Myocyte (in vitro differentiated cells): ENCODE measurements around the gene XRN2. TPM values are rescaled to one million over a fixed set of nuclear protein-coding genes. Genes with fewer than 3 reads are reported as not detected.
A peak's percentile ranks its signal among the peaks of the same experiment; 100 is the strongest.
"Not testable (repeated sequence)": the region's sequence is repeated elsewhere in the genome, so short reads cannot be mapped to it uniquely, and the experiment has no call there.

Experiments
- DNase-seq: peaks from one replicate; pipeline ENCODE4 v3.0.0-alpha.2; 2012; ENCODE audit warnings: low read depth
- total RNA-seq: library from RNA; depleted of rRNA; stranded (reverse); fragments of >200 nt; gene quantifications from 2 replicates; pipeline ENCODE4 v1.2.3, GENCODE V29; 2014

XRN2 gene
- total RNA-seq, 1 donor from 2014 or later = 91.1 TPM

GRCh38 chr20:21344961-21345360 is 41.8 kb downstream of the XRN2 start:
- DNase-seq = no peak

DNA sequence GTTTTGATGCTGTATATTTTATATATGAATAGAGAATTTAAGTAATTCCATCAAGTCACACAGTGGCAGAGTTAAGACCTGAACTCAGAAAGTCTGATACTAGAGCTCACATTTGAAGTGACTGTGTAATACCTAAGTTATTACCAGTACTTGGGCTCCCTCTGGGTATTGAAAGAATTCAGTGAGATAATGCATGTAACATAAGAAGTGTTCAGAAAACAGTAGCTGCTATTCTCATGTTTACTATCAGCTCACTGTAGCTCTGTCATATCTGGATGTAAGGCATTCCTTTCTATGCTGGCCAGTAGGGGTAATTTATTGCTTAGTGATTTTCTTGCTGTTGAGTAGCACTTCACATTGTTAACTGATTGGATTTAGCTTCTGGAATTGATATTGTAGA is 49.6 kb downstream of the XRN2 start:
- peak; percentile 7 for DNase-seq

DNA sequence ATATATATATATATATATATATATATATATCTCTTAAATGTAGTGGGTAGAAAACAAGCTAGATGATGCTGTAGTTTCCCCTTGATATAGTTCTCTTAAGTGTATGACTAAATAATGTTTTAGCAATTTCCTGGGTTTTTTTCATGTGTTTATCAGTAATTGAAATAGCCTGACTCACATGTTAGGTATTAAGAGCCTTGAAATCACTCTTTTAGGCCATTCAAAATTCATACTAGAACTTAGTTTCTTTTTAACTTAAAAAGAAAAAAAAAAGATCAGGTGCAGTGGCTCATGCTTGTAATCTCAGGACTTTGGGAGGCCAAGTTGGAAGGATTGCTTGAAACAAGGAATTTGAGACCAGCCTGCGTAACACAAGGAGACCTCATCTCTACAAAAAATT is 50.1 kb downstream of the XRN2 start:
- DNase-seq = no peak

DNA sequence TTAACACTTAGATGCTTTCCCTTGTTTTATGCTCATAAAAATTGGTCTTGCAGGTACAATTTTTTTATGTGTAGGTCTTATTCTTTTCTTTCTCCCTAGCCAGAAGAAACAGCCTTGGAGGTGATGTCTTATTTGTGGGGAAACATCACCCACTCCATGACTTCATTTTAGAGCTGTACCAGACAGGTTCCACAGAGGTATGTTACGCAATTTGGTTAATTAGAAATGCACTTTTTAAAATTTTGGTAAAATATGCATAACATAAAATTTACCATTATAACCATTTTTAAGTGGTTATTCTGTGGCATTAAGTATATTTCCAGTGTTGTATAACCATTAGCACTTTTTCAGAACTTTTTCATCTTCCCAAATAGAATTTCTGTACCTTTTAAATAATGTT is 52.9 kb downstream of the XRN2 start:
- DNase-seq = no peak

GRCh38 chr20:21356386-21356785 is 53.3 kb downstream of the XRN2 start:
- DNase-seq = no peak

DNA sequence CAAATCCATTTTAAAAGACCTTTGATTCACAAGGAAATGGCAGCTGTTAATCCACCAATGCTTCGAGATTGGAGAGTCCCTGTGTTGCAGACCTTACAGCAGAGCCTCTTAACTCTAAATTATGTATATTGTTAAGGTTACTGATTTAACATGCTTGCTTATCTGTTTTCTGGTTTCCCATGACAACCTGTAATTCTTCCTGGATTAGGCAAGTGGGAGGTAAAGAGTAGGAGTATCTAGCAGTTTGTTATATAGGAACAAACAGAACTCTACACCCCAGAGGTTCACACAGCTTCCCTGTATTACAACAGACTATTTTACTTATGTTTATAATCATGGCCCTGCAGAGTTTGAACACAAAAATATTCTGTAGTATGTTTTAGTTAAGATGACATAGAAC is 54.7 kb downstream of the XRN2 start:
- no peak for DNase-seq

DNA sequence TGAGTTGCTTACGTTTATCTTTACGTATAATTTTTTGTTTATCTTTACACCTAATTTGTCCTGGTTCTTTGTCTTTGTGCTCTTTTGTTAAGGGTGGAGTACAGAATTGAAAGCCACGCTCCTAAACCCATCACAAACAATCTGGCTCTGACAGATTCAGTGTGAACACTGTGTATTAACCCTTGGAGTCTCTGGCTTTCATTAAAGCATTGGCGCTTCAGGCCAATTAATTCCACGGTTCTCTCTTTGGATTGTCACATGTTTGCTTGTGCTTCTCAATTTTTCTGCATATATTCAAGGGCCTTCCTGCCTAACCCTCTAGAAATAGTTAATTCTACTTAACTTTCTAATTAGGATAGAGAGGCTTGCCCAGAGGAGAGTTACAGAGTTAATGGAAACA is 55.6 kb downstream of the XRN2 start:
- no peak for DNase-seq

GRCh38 chr20:21360705-21361104 is 57.6 kb downstream of the XRN2 start:
- DNase-seq = no peak

DNA sequence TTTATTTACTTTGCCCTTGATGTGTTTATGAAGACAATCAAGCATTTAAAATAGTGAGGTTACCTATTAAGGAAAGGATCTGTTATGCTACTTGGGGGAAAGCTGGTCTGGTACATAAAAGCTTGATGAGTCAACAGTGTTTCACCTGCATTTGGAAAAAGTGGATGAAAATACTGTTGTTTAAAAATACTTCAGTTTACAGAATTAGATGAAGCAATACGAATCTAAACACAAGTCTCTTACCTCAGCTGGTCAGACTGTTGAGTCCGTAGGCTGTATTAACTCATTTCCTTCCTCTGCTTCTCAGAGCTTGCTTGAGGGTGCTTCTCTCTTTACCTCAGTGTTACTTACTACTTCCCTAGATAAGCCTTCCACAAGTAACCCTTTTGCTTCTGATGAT is 58.1 kb downstream of the XRN2 start:
- no peak for DNase-seq

GRCh38 chr20:21364413-21364812 is 61.3 kb downstream of the XRN2 start:
- DNase-seq = no peak

- no peak for DNase-seq
Observed at GRCh38 chr20:21365771-21366170, 62.6 kb downstream of the XRN2 start.

DNA sequence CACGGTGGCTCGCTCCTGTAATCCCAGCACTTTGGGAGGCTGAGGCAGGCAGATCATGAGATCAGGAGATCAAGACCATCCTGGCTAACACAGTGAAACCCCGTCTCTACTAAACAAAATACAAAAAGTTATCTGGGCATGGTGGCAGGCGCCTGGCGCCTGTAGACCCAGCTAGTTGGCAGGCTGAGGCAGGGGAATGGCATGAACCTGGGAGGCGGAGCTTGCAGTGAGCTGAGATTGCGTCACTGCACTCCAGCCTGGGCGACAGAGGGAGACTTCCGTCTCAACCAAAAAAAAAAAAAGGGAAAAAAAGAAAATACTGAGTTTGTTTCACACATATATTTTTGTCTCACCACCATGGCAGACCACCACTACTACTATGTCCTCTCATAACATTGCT is 63.1 kb downstream of the XRN2 start:
- not testable (repeated sequence) for DNase-seq

DNA sequence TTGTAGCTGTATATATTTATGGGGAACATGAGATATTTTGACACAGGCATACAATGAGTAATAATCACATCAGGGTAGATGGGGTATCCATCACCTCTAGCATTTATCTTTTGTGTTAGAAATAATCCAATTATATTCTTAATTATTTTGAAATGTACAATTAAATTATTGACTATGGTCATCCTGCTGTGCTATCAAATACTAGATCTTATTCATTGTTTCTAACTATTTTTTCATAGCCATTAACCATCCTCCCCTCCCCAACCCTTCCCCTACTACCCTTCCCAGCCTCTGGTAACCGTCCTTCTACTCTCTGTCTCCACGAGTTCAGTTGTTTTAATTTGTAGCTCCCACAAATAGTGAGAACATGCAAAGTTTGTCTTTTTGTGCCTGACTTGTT is 65.7 kb downstream of the XRN2 start:
- no peak for DNase-seq

DNA sequence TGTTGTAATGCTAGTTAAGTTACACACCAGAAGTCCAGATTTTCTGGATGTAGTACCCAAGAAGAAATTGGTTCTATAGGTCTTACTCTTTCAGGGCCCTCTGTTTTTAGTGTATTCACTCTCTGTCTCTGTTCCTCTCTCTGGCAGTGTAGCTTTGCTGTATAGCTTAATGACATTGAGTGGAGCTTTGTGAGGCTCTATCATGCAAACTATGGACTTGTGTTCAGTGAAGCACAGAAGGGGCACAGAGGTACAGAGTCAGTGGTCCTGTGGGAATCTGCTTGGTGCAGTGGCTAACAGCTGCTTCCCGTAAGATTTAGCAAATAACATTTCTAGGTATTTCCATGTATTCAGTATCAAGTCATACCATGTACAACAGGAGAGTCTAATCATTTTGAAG is 68.1 kb downstream of the XRN2 start:
- DNase-seq = no peak

- no peak for DNase-seq
Observed at GRCh38 chr20:21372016-21372415, 68.9 kb downstream of the XRN2 start.

- peak; percentile 6 for DNase-seq
Observed at GRCh38 chr20:21373436-21373835, 70.3 kb downstream of the XRN2 start.

GRCh38 chr20:21376626-21377025 is 73.5 kb downstream of the XRN2 start:
- DNase-seq = no peak

- no peak for DNase-seq
Observed at GRCh38 chr20:21377701-21378100, 74.6 kb downstream of the XRN2 start.

- DNase-seq = no peak
Observed at GRCh38 chr20:21378259-21378658, 75.1 kb downstream of the XRN2 start.

GRCh38 chr20:21380711-21381110 is 77.6 kb downstream of the XRN2 start:
- DNase-seq = no peak

GRCh38 chr20:21381619-21382018 is 78.5 kb downstream of the XRN2 start:
- DNase-seq = no peak

DNA sequence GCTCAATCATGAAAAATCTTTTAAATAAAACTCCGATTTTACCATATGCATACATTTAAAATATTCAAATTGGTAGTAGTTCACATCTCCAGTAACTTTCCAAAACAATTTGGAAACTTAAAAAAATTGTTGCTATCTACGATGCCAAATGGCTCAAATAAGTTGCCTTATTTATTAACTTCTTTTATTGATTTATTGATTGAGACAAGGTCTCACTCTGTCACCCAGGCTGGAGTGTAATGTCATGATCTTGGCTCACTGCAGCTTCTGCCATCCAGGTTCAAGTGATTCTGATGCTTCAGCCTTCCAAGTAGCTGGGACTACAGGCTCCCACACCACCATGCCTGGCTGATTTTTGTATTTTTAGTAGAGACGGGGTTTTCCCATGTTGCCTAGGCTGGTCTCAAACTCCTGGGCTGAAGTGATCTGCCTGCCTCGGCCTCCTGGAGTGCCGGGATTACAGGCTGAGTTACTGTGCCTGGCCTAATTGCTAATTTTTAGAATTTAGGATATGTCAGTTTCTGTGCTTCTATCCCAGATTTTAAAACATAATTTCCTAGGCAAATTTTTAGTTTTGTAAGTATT is 81.3 kb downstream of the XRN2 start:
- DNase-seq = no peak

DNA sequence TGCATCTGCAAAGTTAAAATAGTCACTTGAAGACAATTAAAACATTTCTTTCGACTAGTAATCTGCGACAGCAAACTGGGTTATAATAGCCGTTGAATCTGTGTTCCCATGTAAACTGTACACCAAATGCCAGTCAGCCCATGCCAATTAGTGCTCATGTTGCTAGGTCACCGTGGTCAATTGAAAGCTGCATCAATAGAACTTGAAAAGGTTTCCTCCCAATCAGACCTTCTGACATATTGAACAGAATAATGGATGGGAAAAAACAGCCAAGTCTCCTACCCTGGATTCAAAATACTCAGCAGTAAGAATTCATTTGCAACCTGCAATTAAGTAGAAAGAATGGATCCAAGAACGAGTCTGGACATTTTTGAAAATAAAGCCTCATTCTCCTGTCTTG is 83.0 kb downstream of the XRN2 start:
- DNase-seq = no peak

GRCh38 chr20:21387528-21387927 is 84.4 kb downstream of the XRN2 start:
- no peak for DNase-seq
